ENCODE results near the gene SUGP1. TPM values are rescaled to one million over a fixed set of nuclear protein-coding genes. Genes with fewer than 3 reads are reported as not detected.

Gene SUGP1
- total RNA-seq, 4 donors from 2014 or later = 29.7 to 51.0 (median 39.8) TPM

- TF ChIP-seq CTCF (IDR thresholded peaks at IDR 0.05 in 4 of 5, conservative IDR thresholded peaks at IDR 0.05 in 1 of 5) (no peak), POLR2A (IDR thresholded peaks at IDR 0.05) (no peak)
Measured at GRCh38 chr19:19343762-19344161, 23.5 kb upstream of the SUGP1 start.

GRCh38 chr19:19343016-19343362 lies 22.7 kb upstream of the SUGP1 start:
- Histone ChIP-seq H3K4me1 (no peaks in the 10 kb centered on the region), H3K27me3 (no peaks in the 10 kb centered on the region), H3K9me3 (no peaks in the 10 kb centered on the region), H3K36me3 (peaks cover 3 to 95% of the 10 kb centered on the region in 2 donors), H3K4me3 (no peak overlapping the region), H3K27ac (peak overlapping the region in 1 of 4 donors; percentile 51)
- in situ Hi-C loops (cut with MboI; ENCODE audit: low sequenced_read_pairs in 4 of 4) (no loop called here), intact Hi-C loops (cut with DNase I; ENCODE audit: low total_unique reads) (no loop called here)
- ATAC-seq (no peak), DNase-seq (no peak)
- TF ChIP-seq CTCF (IDR thresholded peaks at IDR 0.05 in 4 of 5, conservative IDR thresholded peaks at IDR 0.05 in 1 of 5) (peak in 1 of 5 experiments; percentile 8), POLR2A (IDR thresholded peaks at IDR 0.05) (no peak)

More at GRCh38 chr19:19343762-19344161, 23.5 kb upstream of the SUGP1 start:
- in situ Hi-C loops (cut with MboI; ENCODE audit: low sequenced_read_pairs in 4 of 4) = no loop called here
- Histone ChIP-seq H3K27ac (no peak overlapping the region), H3K27me3 (no peaks in the 10 kb centered on the region), H3K4me1 (no peaks in the 10 kb centered on the region), H3K9me3 (no peaks in the 10 kb centered on the region), H3K36me3 (peaks cover 3 to 95% of the 10 kb centered on the region in 2 donors), H3K4me3 (no peak overlapping the region)
- intact Hi-C loops (cut with DNase I; ENCODE audit: low total_unique reads) = no loop called here
- ATAC-seq (no peak), DNase-seq (no peak)

GRCh38 chr19:19342086-19343015 lies 22.0 kb upstream of the SUGP1 start:
- ATAC-seq = peak; percentile 48 to 88
- peak overlapping the region in 1 of 4 donors; percentile 51 for H3K27ac ChIP-seq
- DNase-seq = peak in 1 of 2 donors; percentile 70
- H3K36me3 ChIP-seq = peaks cover 2 to 95% of the 10 kb centered on the region in 2 donors
- no peaks in the 10 kb centered on the region for H3K27me3 ChIP-seq
- no peaks in the 10 kb centered on the region for H3K9me3 ChIP-seq
- in situ Hi-C loops (cut with MboI; ENCODE audit: low sequenced_read_pairs in 4 of 4) (no loop called here), intact Hi-C loops (cut with DNase I; ENCODE audit: low total_unique reads) (no loop called here)
- TF ChIP-seq POLR2A (IDR thresholded peaks at IDR 0.05) = no peak
- TF ChIP-seq CTCF (IDR thresholded peaks at IDR 0.05 in 4 of 5, conservative IDR thresholded peaks at IDR 0.05 in 1 of 5) = peak; percentile 70 to 81 (median 72)
- no peaks in the 10 kb centered on the region for H3K4me1 ChIP-seq
- H3K4me3 ChIP-seq = no peak overlapping the region

- ATAC-seq = no peak
- no peaks in the 10 kb centered on the region for H3K9me3 ChIP-seq
- intact Hi-C loops (cut with DNase I; ENCODE audit: low total_unique reads) = no loop called here
Measured at GRCh38 chr19:19341026-19341425, 20.7 kb upstream of the SUGP1 start.

More at GRCh38 chr19:19341026-19341425, 20.7 kb upstream of the SUGP1 start:
- H3K4me3 ChIP-seq = no peak overlapping the region
- in situ Hi-C loops (cut with MboI; ENCODE audit: low sequenced_read_pairs in 4 of 4) = no loop called here
- no peak overlapping the region for H3K27ac ChIP-seq
- TF ChIP-seq CTCF (IDR thresholded peaks at IDR 0.05 in 4 of 5, conservative IDR thresholded peaks at IDR 0.05 in 1 of 5) (no peak), POLR2A (IDR thresholded peaks at IDR 0.05) (no peak)
- no peaks in the 10 kb centered on the region for H3K27me3 ChIP-seq
- H3K4me1 ChIP-seq = no peaks in the 10 kb centered on the region
- peaks cover 0 to 95% of the 10 kb centered on the region in 2 donors for H3K36me3 ChIP-seq
- no peak for DNase-seq
